ENCODE measurements around the gene MVB12B.

MVB12B gene

GRCh38 chr9:126331964-126332748 lies 5.5 kb downstream of the MVB12B start:
- peak; percentile 61 for DNase-seq (ENCODE audit: low read depth)
- no peak for TF ChIP-seq POLR2A (IDR thresholded peaks at IDR 0.05; ENCODE audit: extremely low read depth, insufficient read length)
- no peak for TF ChIP-seq MAX (IDR thresholded peaks at IDR 0.05; ENCODE audit: low read depth, low read length)
- no peak for TF ChIP-seq MYC (IDR thresholded peaks at IDR 0.05; ENCODE audit: low read depth, low read length)
- TF ChIP-seq CTCF (IDR thresholded peaks at IDR 0.05; ENCODE audit: low read depth, low read length): no peak

GRCh38 chr9:126334721-126335621 lies 8.3 kb downstream of the MVB12B start:
- H3K4me3 ChIP-seq (ENCODE audit: low read depth, low read length): no peak overlapping the region
- no peak for DNase-seq (ENCODE audit: low read depth)

More at GRCh38 chr9:126331964-126332748, 5.5 kb downstream of the MVB12B start:
- peak overlapping the region; percentile 0 for H3K4me3 ChIP-seq (ENCODE audit: low read depth, low read length)

GRCh38 chr9:126335837-126336735 lies 9.5 kb downstream of the MVB12B start:
- no peak overlapping the region for H3K4me3 ChIP-seq (ENCODE audit: low read depth, low read length)
- DNase-seq (ENCODE audit: low read depth): no peak
- TF ChIP-seq POLR2A (IDR thresholded peaks at IDR 0.05; ENCODE audit: extremely low read depth, insufficient read length) (no peak), MYC (IDR thresholded peaks at IDR 0.05; ENCODE audit: low read depth, low read length) (no peak), CTCF (IDR thresholded peaks at IDR 0.05; ENCODE audit: low read depth, low read length) (no peak), MAX (IDR thresholded peaks at IDR 0.05; ENCODE audit: low read depth, low read length) (no peak)

More at GRCh38 chr9:126334721-126335621, 8.3 kb downstream of the MVB12B start:
- TF ChIP-seq POLR2A (IDR thresholded peaks at IDR 0.05; ENCODE audit: extremely low read depth, insufficient read length) (no peak), MYC (IDR thresholded peaks at IDR 0.05; ENCODE audit: low read depth, low read length) (no peak), MAX (IDR thresholded peaks at IDR 0.05; ENCODE audit: low read depth, low read length) (no peak), CTCF (IDR thresholded peaks at IDR 0.05; ENCODE audit: low read depth, low read length) (no peak)

GRCh38 chr9:126336736-126337325 lies 10.2 kb downstream of the MVB12B start:
- TF ChIP-seq CTCF (IDR thresholded peaks at IDR 0.05; ENCODE audit: low read depth, low read length) (no peak), MAX (IDR thresholded peaks at IDR 0.05; ENCODE audit: low read depth, low read length) (no peak), MYC (IDR thresholded peaks at IDR 0.05; ENCODE audit: low read depth, low read length) (no peak), POLR2A (IDR thresholded peaks at IDR 0.05; ENCODE audit: extremely low read depth, insufficient read length) (no peak)
- peak; percentile 16 for DNase-seq (ENCODE audit: low read depth)

More at GRCh38 chr9:126336736-126337325, 10.2 kb downstream of the MVB12B start:
- H3K4me3 ChIP-seq (ENCODE audit: low read depth, low read length): no peak overlapping the region
